Loucy (cell line): ENCODE results near the gene AP3B2.

Experiments
- EZH2phosphoT487 ChIP-seq: fragments of 200-600 bp; IDR thresholded peaks from 2 replicates; pipeline ENCODE4 v1.6.1; 2018; ENCODE audit warnings: antibody characterized with exemption, mild to moderate bottlenecking, moderate library complexity, borderline replicate concordance
- TF ChIP-seq, protein P1 (sequence below): fragments of 200-600 bp; sonication (generic); conservative IDR thresholded peaks from 2 replicates; pipeline ENCODE4 v1.5.1; 2014; ENCODE audit warnings: mild to moderate bottlenecking, antibody characterized with exemption, low read length

DNA sequence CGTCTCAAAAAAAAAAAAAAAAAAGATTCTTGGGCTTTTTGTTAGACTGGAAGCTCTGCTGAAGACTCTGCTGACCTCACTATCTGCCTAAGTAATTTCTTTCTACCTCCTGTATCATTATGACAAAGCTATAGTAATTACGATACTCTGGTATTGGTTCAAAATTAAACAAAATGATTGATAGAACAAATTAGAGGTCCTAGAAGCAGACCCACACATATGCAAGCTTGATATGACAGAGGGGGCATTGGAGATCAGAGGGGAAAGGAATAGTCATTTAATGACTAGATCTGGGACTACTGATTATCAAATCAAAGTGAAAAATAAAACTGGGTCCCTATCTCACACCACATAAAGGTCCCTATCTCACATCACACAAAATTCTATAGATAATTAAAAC is 21.9 kb upstream of the AP3B2 start:
- TF ChIP-seq, protein P1, sequence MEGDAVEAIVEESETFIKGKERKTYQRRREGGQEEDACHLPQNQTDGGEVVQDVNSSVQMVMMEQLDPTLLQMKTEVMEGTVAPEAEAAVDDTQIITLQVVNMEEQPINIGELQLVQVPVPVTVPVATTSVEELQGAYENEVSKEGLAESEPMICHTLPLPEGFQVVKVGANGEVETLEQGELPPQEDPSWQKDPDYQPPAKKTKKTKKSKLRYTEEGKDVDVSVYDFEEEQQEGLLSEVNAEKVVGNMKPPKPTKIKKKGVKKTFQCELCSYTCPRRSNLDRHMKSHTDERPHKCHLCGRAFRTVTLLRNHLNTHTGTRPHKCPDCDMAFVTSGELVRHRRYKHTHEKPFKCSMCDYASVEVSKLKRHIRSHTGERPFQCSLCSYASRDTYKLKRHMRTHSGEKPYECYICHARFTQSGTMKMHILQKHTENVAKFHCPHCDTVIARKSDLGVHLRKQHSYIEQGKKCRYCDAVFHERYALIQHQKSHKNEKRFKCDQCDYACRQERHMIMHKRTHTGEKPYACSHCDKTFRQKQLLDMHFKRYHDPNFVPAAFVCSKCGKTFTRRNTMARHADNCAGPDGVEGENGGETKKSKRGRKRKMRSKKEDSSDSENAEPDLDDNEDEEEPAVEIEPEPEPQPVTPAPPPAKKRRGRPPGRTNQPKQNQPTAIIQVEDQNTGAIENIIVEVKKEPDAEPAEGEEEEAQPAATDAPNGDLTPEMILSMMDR, result no peak
- no peak for TF ChIP-seq EZH2phosphoT487
